ENCODE measurements around the gene LHPP.

DNA sequence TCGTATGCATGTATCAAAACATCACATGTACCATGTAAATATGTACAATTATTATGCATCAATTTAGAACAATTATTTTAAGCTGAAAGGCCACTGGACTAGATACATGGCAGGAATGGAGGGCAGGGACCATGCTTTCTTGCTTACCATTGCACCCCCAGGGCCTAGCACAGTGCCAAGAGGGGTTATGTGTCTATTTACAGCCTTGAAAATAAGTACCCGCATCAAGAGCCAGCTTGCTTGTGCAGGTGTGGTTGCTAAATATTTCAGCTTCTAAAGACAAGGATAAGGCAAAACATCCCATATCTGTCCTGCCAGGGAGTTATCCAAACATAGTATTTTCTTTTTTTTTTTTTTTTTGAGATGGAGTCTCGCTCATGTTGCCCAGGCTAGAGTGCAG lies 28.2 kb upstream of the LHPP start:
- TF ChIP-seq, protein P1, sequence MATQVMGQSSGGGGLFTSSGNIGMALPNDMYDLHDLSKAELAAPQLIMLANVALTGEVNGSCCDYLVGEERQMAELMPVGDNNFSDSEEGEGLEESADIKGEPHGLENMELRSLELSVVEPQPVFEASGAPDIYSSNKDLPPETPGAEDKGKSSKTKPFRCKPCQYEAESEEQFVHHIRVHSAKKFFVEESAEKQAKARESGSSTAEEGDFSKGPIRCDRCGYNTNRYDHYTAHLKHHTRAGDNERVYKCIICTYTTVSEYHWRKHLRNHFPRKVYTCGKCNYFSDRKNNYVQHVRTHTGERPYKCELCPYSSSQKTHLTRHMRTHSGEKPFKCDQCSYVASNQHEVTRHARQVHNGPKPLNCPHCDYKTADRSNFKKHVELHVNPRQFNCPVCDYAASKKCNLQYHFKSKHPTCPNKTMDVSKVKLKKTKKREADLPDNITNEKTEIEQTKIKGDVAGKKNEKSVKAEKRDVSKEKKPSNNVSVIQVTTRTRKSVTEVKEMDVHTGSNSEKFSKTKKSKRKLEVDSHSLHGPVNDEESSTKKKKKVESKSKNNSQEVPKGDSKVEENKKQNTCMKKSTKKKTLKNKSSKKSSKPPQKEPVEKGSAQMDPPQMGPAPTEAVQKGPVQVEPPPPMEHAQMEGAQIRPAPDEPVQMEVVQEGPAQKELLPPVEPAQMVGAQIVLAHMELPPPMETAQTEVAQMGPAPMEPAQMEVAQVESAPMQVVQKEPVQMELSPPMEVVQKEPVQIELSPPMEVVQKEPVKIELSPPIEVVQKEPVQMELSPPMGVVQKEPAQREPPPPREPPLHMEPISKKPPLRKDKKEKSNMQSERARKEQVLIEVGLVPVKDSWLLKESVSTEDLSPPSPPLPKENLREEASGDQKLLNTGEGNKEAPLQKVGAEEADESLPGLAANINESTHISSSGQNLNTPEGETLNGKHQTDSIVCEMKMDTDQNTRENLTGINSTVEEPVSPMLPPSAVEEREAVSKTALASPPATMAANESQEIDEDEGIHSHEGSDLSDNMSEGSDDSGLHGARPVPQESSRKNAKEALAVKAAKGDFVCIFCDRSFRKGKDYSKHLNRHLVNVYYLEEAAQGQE (IDR thresholded peaks at IDR 0.05), result no peak
- TF ChIP-seq CTCF (IDR thresholded peaks at IDR 0.05) (no peak), EHF (CRISPR knock-in tag; IDR thresholded peaks at IDR 0.05) (no peak), RFX5 (IDR thresholded peaks at IDR 0.05) (no peak), CBX2 (IDR thresholded peaks at IDR 0.05; ENCODE audit: borderline replicate concordance, low read depth) (no peak), RAD21 (conservative IDR thresholded peaks at IDR 0.05 in 1 of 2, IDR thresholded peaks at IDR 0.05 in 1 of 2) (no peak), ESRRA (IDR thresholded peaks at IDR 0.05; ENCODE audit: borderline replicate concordance, low read length) (no peak), GATA3 (IDR thresholded peaks at IDR 0.05; ENCODE audit: borderline replicate concordance) (no peak), USF2 (IDR thresholded peaks at IDR 0.05) (no peak), CHD4 (IDR thresholded peaks at IDR 0.05; ENCODE audit: borderline replicate concordance) (no peak), POLR2A (IDR thresholded peaks at IDR 0.05; ENCODE audit: low read length) (no peak), EP300 (IDR thresholded peaks at IDR 0.05) (no peak)
